GM23338 (cell line): ENCODE data around the gene ACYP2. TPM values are rescaled to one million over a fixed set of nuclear protein-coding genes. Genes with fewer than 3 reads are reported as not detected.

ENCODE experiments used
- ATAC-seq: fragments of 200-7000 bp; cut with Tn5 transposase; 3 replicates; pipeline ENCODE4 v1.9.1; 2020
- DNase-seq: peaks from one replicate; pipeline ENCODE4 v3.0.0-alpha.2; 2015; ENCODE audit warnings: low spot score
- H2AFZ ChIP-seq: fragments of 200-600 bp; sonication (generic); 2 replicates; pipeline ENCODE4 v1.8.0; 2016; ENCODE audit warnings: antibody characterized with exemption, mild to moderate bottlenecking, moderate library complexity
- H3F3A ChIP-seq: fragments of 200-600 bp; sonication (generic); replicated peaks from 2 replicates; pipeline ENCODE4 v1.8.0; 2017; ENCODE audit warnings: antibody characterized with exemption, mixed run types, low read depth
- H3K27ac ChIP-seq: fragments of 200-600 bp; sonication (generic); 2 replicates; pipeline ENCODE4 v1.6.1; 2016; ENCODE audit warnings: low read depth
- H3K27me3 ChIP-seq: fragments of 200-600 bp; sonication (generic); 2 replicates; pipeline ENCODE4 v1.8.0; 2016; ENCODE audit warnings: mild to moderate bottlenecking, mixed run types, moderate library complexity; ENCODE audit not compliant: insufficient read depth
- H3K36me3 ChIP-seq: fragments of 200-600 bp; sonication (generic); 2 replicates; pipeline ENCODE4 v1.8.0; 2016; ENCODE audit warnings: mild to moderate bottlenecking; ENCODE audit not compliant: insufficient read depth
- H3K4me1 ChIP-seq: fragments of 200-600 bp; sonication (generic); 2 replicates; pipeline ENCODE4 v1.8.0; 2016; ENCODE audit warnings: mild to moderate bottlenecking, moderate library complexity; ENCODE audit not compliant: insufficient read depth
- H3K4me2 ChIP-seq: fragments of 200-600 bp; sonication (generic); 2 replicates; pipeline ENCODE4 v1.7.1; 2017; ENCODE audit warnings: mixed run types
- H3K4me3 ChIP-seq: fragments of 200-600 bp; sonication (generic); 2 replicates; pipeline ENCODE4 v1.6.1; 2016; ENCODE audit warnings: mixed run types
- H3K79me2 ChIP-seq: fragments of 200-600 bp; sonication (generic); replicated peaks from 2 replicates; pipeline ENCODE4 v1.8.0; 2017; ENCODE audit warnings: mild to moderate bottlenecking; ENCODE audit not compliant: insufficient read depth
- H3K9me2 ChIP-seq: fragments of 200-600 bp; sonication (generic); 2 replicates; pipeline ENCODE4 v1.8.0; 2017; ENCODE audit not compliant: insufficient read depth
- H4K20me1 ChIP-seq: fragments of 200-600 bp; sonication (generic); replicated peaks from 2 replicates; pipeline ENCODE4 v1.8.0; 2017; ENCODE audit warnings: mild to moderate bottlenecking; ENCODE audit not compliant: insufficient read depth
- H3K27ac Mint-ChIP-seq: 2 replicates; pipeline ENCODE4 v1.8.0; 2020; ENCODE audit warnings: inconsistent platforms, mild to moderate bottlenecking, moderate library complexity, mixed read lengths
- H3K27me3 Mint-ChIP-seq: 3 replicates; pipeline ENCODE4 v1.8.0; 2022; ENCODE audit warnings: low read depth, mild to moderate bottlenecking, moderate library complexity, mixed read lengths, inconsistent platforms; ENCODE audit not compliant: insufficient read depth, poor library complexity
- H3K36me3 Mint-ChIP-seq: 3 replicates; pipeline ENCODE4 v1.8.0; 2021; ENCODE audit warnings: low read depth, mild to moderate bottlenecking, inconsistent platforms, moderate library complexity, mixed read lengths
- H3K4me1 Mint-ChIP-seq: 3 replicates; pipeline ENCODE4 v1.8.0; 2020; ENCODE audit warnings: mild to moderate bottlenecking, inconsistent platforms, mixed read lengths
- H3K4me3 Mint-ChIP-seq: 3 replicates; pipeline ENCODE4 v1.8.0; 2021; ENCODE audit warnings: moderate library complexity, mild to moderate bottlenecking, inconsistent platforms, mixed read lengths
- H3K9me3 Mint-ChIP-seq: 3 replicates; pipeline ENCODE4 v1.8.0; 2020; ENCODE audit warnings: moderate library complexity, mild to moderate bottlenecking, inconsistent platforms, mixed read lengths
- CREB1 ChIP-seq: fragments of 250-450 bp; sonication (Bioruptor Pico); IDR thresholded peaks from 2 replicates; pipeline ENCODE4 v1.5.0; 2020; ENCODE audit warnings: low read depth, mild to moderate bottlenecking, moderate library complexity
- CTCF ChIP-seq, 2 experiments: fragments of 200-600 bp in 1 of 2; sonication (generic) in 1 of 2; conservative IDR thresholded peaks; 2 replicates each; pipeline versions ENCODE4 v1.5.1 to v1.6.1; 2016 to 2017; ENCODE audit warnings: antibody characterized with exemption in 2 of 2, low read depth in 2 of 2, mild to moderate bottlenecking in 2 of 2, moderate library complexity in 1 of 2
- EZH2 ChIP-seq: fragments of 200-600 bp; sonication (generic); IDR thresholded peaks from one replicate; pipeline ENCODE4 v1.8.0; 2017; ENCODE audit warnings: antibody characterized with exemption, mild to moderate bottlenecking, low read depth; ENCODE audit not compliant: unreplicated experiment
- JUNB ChIP-seq: IDR thresholded peaks from one replicate; pipeline ENCODE4 v1.6.1; 2016; ENCODE audit warnings: antibody characterized with exemption; ENCODE audit not compliant: unreplicated experiment
- NANOG ChIP-seq: IDR thresholded peaks from 2 replicates; pipeline ENCODE4 v1.6.1; 2016; ENCODE audit warnings: antibody characterized with exemption, borderline replicate concordance
- STAT1 ChIP-seq: IDR thresholded peaks from one replicate; pipeline ENCODE4 v1.6.1; 2016; ENCODE audit warnings: antibody characterized with exemption; ENCODE audit not compliant: unreplicated experiment
- ZNF331 ChIP-seq: fragments of 250-450 bp; sonication (Bioruptor Pico); IDR thresholded peaks from 2 replicates; pipeline ENCODE4 v1.5.0; 2020; ENCODE audit warnings: low read depth, mild to moderate bottlenecking, moderate library complexity
- ZNF462 ChIP-seq: fragments of 250-450 bp; sonication (Bioruptor Pico); IDR thresholded peaks from 2 replicates; pipeline ENCODE4 v1.5.0; 2020; ENCODE audit warnings: mild to moderate bottlenecking, moderate library complexity
- polyA plus RNA-seq: library from polyadenylated mRNA; unstranded; fragments of >200 nt; fragmentation: Nextera tagmentation; extraction: Ambion mirVana; gene quantifications from 2 replicates; pipeline ENCODE4 v1.2.1, GENCODE V29; 2016
- total RNA-seq: library from RNA; depleted of rRNA; stranded (reverse); fragments of >200 nt; shearing (Covaris generic); gene quantifications from 2 replicates; pipeline ENCODE4 v1.2.3, GENCODE V29; 2014
- TF ChIP-seq, protein P1 (sequence below): IDR thresholded peaks from one replicate; pipeline ENCODE4 v1.6.1; 2018; ENCODE audit warnings: antibody characterized with exemption; ENCODE audit not compliant: unreplicated experiment

The ACYP2 gene
- total and polyA plus RNA-seq, 2 experiments from 2014 or later, result 2.3 to 15.5 TPM

- Mint-ChIP-seq H3K27me3 (no peaks in the 10 kb centered on the region), H3K4me1 (peaks cover 3% of the 10 kb centered on the region; the same call in 2 of the 3 replicates), H3K9me3 (no peaks in the 10 kb centered on the region), H3K4me3 (no peak overlapping the region), H3K27ac (no peak overlapping the region), H3K36me3 (no peaks in the 10 kb centered on the region)
- Histone ChIP-seq H2AFZ (no peak overlapping the region), H3K27ac (no peak overlapping the region), H3K4me1 (no peaks in the 10 kb centered on the region), H3K4me3 (no peak overlapping the region), H3K4me2 (no peak overlapping the region), H3K79me2 (no peaks in the 10 kb centered on the region), H3K9me2 (no peaks in the 10 kb centered on the region), H3K27me3 (no peaks in the 10 kb centered on the region), H3F3A (no peaks in the 10 kb centered on the region), H4K20me1 (0 out of 2 replicates have a peak, but pooled peaks cover 3% of the 10 kb centered on the region), H3K36me3 (no peaks in the 10 kb centered on the region)
- DNase-seq (no peak), ATAC-seq (no peak)
- TF ChIP-seq STAT1, result no peak
Observed at GRCh38 chr2:54342603-54343002, 227.2 kb downstream of the ACYP2 start.

DNA sequence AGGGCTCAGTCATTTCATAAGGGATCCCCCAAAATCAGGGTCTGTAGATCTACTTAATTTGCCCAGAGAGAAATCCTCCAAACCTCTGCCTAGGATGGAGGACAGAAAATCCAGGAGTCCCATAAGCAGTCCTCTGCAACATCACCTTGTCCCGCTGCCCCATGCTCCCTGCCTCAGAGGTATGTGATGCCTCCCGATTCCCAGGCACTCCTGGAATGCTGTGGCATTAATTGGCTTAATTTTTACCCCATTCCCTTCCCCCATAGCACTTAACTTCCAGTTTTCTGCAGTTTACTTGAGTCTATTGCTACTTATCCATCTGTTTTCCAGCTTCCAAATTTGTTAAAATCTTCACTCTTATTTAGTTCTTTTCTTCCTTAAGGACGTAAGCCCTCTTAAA is 232.2 kb downstream of the ACYP2 start:
- no peak overlapping the region for H3K27ac Mint-ChIP-seq
- H3K9me3 Mint-ChIP-seq, result no peaks in the 10 kb centered on the region
- no peaks in the 10 kb centered on the region for H3K79me2 ChIP-seq
- no peaks in the 10 kb centered on the region for H3K9me2 ChIP-seq
- no peaks in the 10 kb centered on the region for H3K36me3 ChIP-seq
- TF ChIP-seq NANOG (no peak), ZNF331 (CRISPR knock-in tag) (no peak), CREB1 (no peak), ZNF462 (CRISPR knock-in tag) (no peak), STAT1 (no peak), CTCF (conservative IDR thresholded peaks at IDR 0.05; ENCODE audit: low read depth in 2 of 2) (no peak), JUNB (no peak), EZH2 (no peak)
- TF ChIP-seq, protein P1, sequence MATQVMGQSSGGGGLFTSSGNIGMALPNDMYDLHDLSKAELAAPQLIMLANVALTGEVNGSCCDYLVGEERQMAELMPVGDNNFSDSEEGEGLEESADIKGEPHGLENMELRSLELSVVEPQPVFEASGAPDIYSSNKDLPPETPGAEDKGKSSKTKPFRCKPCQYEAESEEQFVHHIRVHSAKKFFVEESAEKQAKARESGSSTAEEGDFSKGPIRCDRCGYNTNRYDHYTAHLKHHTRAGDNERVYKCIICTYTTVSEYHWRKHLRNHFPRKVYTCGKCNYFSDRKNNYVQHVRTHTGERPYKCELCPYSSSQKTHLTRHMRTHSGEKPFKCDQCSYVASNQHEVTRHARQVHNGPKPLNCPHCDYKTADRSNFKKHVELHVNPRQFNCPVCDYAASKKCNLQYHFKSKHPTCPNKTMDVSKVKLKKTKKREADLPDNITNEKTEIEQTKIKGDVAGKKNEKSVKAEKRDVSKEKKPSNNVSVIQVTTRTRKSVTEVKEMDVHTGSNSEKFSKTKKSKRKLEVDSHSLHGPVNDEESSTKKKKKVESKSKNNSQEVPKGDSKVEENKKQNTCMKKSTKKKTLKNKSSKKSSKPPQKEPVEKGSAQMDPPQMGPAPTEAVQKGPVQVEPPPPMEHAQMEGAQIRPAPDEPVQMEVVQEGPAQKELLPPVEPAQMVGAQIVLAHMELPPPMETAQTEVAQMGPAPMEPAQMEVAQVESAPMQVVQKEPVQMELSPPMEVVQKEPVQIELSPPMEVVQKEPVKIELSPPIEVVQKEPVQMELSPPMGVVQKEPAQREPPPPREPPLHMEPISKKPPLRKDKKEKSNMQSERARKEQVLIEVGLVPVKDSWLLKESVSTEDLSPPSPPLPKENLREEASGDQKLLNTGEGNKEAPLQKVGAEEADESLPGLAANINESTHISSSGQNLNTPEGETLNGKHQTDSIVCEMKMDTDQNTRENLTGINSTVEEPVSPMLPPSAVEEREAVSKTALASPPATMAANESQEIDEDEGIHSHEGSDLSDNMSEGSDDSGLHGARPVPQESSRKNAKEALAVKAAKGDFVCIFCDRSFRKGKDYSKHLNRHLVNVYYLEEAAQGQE, result no peak
- DNase-seq, result peak; percentile 37
- no peak overlapping the region for H3K27ac ChIP-seq
- no peak overlapping the region for H3K4me3 Mint-ChIP-seq
- H3K27me3 Mint-ChIP-seq, result no peaks in the 10 kb centered on the region
- H3K27me3 ChIP-seq, result no peaks in the 10 kb centered on the region
- peak; percentile 63 for ATAC-seq
- H2AFZ ChIP-seq, result no peak overlapping the region
- H3K4me1 Mint-ChIP-seq, result peaks cover 5% of the 10 kb centered on the region
- H3F3A ChIP-seq, result no peaks in the 10 kb centered on the region
- H3K4me2 ChIP-seq, result no peak overlapping the region
- H4K20me1 ChIP-seq, result no peaks in the 10 kb centered on the region
- H3K4me3 ChIP-seq, result no peak overlapping the region
- no peaks in the 10 kb centered on the region; the same call in 1 of the 2 replicates for H3K4me1 ChIP-seq
- no peaks in the 10 kb centered on the region for H3K36me3 Mint-ChIP-seq
